Heart right ventricle (tissue), 16 donors: Measurements from ENCODE around the gene PRPS1. TPM values are rescaled to one million over a fixed set of nuclear protein-coding genes. Genes with fewer than 3 reads are reported as not detected.

Experiments used
- ATAC-seq, 8 donors: fragments of 200-7000 bp; cut with Tn5 transposase; one replicate each; pipeline ENCODE4 v1.9.1; 2020; ENCODE audit warnings: mild to moderate bottlenecking in 8 of 8, moderate library complexity in 8 of 8, moderate number of reproducible peaks in 1 of 8
- DNase-seq, 2 donors: peaks; one replicate each; pipeline ENCODE4 v3.0.0-alpha.2; 2020
- H3K27ac ChIP-seq, 10 donors: fragments of 200-600 bp; sonication (generic) in 2 of 10; one replicate each; pipeline versions ENCODE4 v1.5.0 to v1.8.0; 2020 to 2022; ENCODE audit warnings: mild to moderate bottlenecking in 3 of 10
- H3K27me3 ChIP-seq, 7 donors: fragments of 200-600 bp; one replicate each; pipeline ENCODE4 v1.8.0; 2021 to 2022; ENCODE audit warnings: mild to moderate bottlenecking in 2 of 7
- H3K36me3 ChIP-seq, 9 donors: fragments of 200-600 bp; sonication (generic) in 1 of 9; one replicate each; pipeline versions ENCODE4 v1.5.0 to v1.8.0; 2020 to 2022; ENCODE audit warnings: mild to moderate bottlenecking in 2 of 9
- H3K4me1 ChIP-seq, 9 donors: fragments of 200-600 bp; sonication (generic) in 1 of 9; one replicate each; pipeline versions ENCODE4 v1.5.0 to v1.8.0; 2020 to 2022; ENCODE audit warnings: mild to moderate bottlenecking in 4 of 9
- H3K4me3 ChIP-seq, 10 donors: fragments of 200-600 bp; sonication (generic) in 2 of 10; one replicate each; pipeline versions ENCODE4 v1.5.0 to v1.8.0; 2020 to 2022; ENCODE audit warnings: mild to moderate bottlenecking in 7 of 10, moderate library complexity in 2 of 10
- H3K9me3 ChIP-seq, 11 donors: fragments of 200-600 bp in 10 of 11; sonication (generic) in 2 of 11; one replicate each; pipeline versions ENCODE4 v1.5.0 to v1.8.0; 2013 to 2022; ENCODE audit warnings: mild to moderate bottlenecking in 2 of 11, control low read depth in 1 of 11, moderate library complexity in 1 of 11
- CTCF ChIP-seq, 9 donors: fragments of 200-600 bp; sonication (generic) in 2 of 9; IDR thresholded peaks; one replicate each; pipeline versions ENCODE4 v1.5.0 to v1.8.0; 2021 to 2022; ENCODE audit warnings: antibody characterized with exemption in 9 of 9, mild to moderate bottlenecking in 5 of 9, moderate library complexity in 1 of 9
- WGBS, 2 donors: extraction: QIAGEN DNeasy Blood & Tissue Kit; methylation state at CpG; one replicate each; pipeline ENCODE4 v1.1.7; 2013; ENCODE audit warnings: inconsistent platforms in 1 of 2; 5-methylcytosine and 5-hydroxymethylcytosine counted together
- intact Hi-C, 10 donors: fragments of 100-400 bp; cut with DNase I; formaldehyde crosslinking; loops; one replicate each; pipeline versions ENCODE4 v1.11.1 to v1.14.2; 2022
- polyA plus RNA-seq, 2 donors: library from polyadenylated mRNA; stranded (reverse); fragments of 200-250 nt; gene quantifications; one replicate each; pipeline ENCODE4 v1.2.3, GENCODE V29; 2013
- total RNA-seq, 10 donors: library from RNA; stranded (reverse); fragmentation: NEBNext Ultra II Directional in 3 of 10; extraction: Animal tissue kit (Norgen Biotek cat#: 25700) in 3 of 10; gene quantifications; one replicate each; pipeline versions ENCODE4 v1.2.1 to v1.2.4, GENCODE V29; 2021 to 2023
- donor health status: Arrhythmogenic right ventricular cardiomyopathy.
- donor health status: ischemic (EF 13 %, LVEDD 7.1; RV severe dilation, severe dysfunction).
- donor health status: healthy with polysubstance abuse.
- donor health status: DM: no; HTN: yes; CAD: no.
- donor health status: DM: no; HTN: no; CAD: no.
- donor health status: ischemic (EF 25% LVEDD 6.9; RV normal size, moderate dysfunction).
- donor health status: ischemic (EF 25% LVEDD 5.7; RV mildly dilated, moderate dysfunction).
- donor health status: healthy.
- donor health status: DM: yes; HTN: yes; CAD: no.
- donor health status: Ischemic cardiomyopathy.
- donor health status: ischemic (EF 35%, LVEDD 5.7; RV mildly dilated, moderate dysfunction).
- donor health status: nonischemic (EF 11% LVEDD 7.7; RV severe dilation, severe dysfunction).
- donor health status: DM: yes; HTN: yes; CAD: no.
- donor health status: PGD.
- donor health status: ischemic (EF 29% LVEDD 5.4; RV normal size, mild dysfunction).
- donor health status: nonischemic (EF 23%, LVEDD 6.1; RV moderate dilation, normal function).

Gene PRPS1
- total and polyA plus RNA-seq, 12 donors = 4.9 to 31.6 (median 27.0) TPM

- Histone ChIP-seq H3K36me3 (peaks cover 0 to 69% (median 0%) of the 10 kb centered on the region in 9 donors), H3K9me3 (no peaks in the 10 kb centered on the region), H3K27me3 (peaks cover 0 to 12% (median 0%) of the 10 kb centered on the region in 7 donors), H3K4me3 (no peak overlapping the region), H3K27ac (no peak overlapping the region), H3K4me1 (no peaks in the 10 kb centered on the region)
- ATAC-seq (no peak), DNase-seq (no peak)
- no peak for TF ChIP-seq CTCF (IDR thresholded peaks at IDR 0.05)
- WGBS, 2 donors = 99 to 100% methylated on average over 4 of the region's 4 CpGs
- intact Hi-C loops = no loop called here
Observed at GRCh38 chrX:107648332-107648731, 20.0 kb downstream of the PRPS1 start.

- H3K27ac ChIP-seq = peak overlapping the region in 2 of 10 donors; percentile 15 to 41
- TF ChIP-seq CTCF (IDR thresholded peaks at IDR 0.05) = no peak
- H3K27me3 ChIP-seq = peaks cover 0 to 33% (median 0%) of the 10 kb centered on the region in 7 donors
- DNase-seq (peak in 1 of 2 donors; percentile 24), ATAC-seq (peak in 5 of 8 donors; percentile 13 to 79 (median 51))
- H3K9me3 ChIP-seq = no peaks in the 10 kb centered on the region
- peaks cover 0 to 15% (median 0%) of the 10 kb centered on the region in 9 donors for H3K4me1 ChIP-seq
- intact Hi-C loops = loop anchor here in 4 of 10 donors (10.0 kb wide), 1 partner anchor 240 kb away; no protein-coding TSS in a partner anchor
- peaks cover 0 to 12% (median 0%) of the 10 kb centered on the region in 9 donors for H3K36me3 ChIP-seq
- no peak overlapping the region for H3K4me3 ChIP-seq
- 11 to 12% methylated on average over 2 of the region's 2 CpGs for WGBS, 2 donors
Observed at GRCh38 chrX:107654566-107654871, 26.2 kb downstream of the PRPS1 start.

GRCh38 chrX:107654872-107655761 is 26.8 kb downstream of the PRPS1 start:
- peak overlapping the region in 3 of 10 donors; percentile 6 to 41 (median 15) for H3K27ac ChIP-seq
- intact Hi-C loops = loop anchor here in 8 of 10 donors (5.0 to 10.0 kb wide), 3 partner anchors 122 to 240 kb away; partner anchors contain the start of genes NCBP2L (in 3 of the 8) and TSC22D3 (in 3 of the 8)
- peaks cover 0 to 30% (median 0%) of the 10 kb centered on the region in 7 donors for H3K27me3 ChIP-seq
- 22 to 23% methylated on average over 18 to 20 of the region's 22 CpGs for WGBS, 2 donors
- peaks cover 0 to 20% (median 0%) of the 10 kb centered on the region in 9 donors for H3K4me1 ChIP-seq
- DNase-seq = peak; percentile 50 to 53
- peak; percentile 66 to 91 (median 80) for ATAC-seq
- H3K4me3 ChIP-seq = peak overlapping the region in 1 of 10 donors; percentile 18
- no peaks in the 10 kb centered on the region for H3K9me3 ChIP-seq
- TF ChIP-seq CTCF (IDR thresholded peaks at IDR 0.05) = peak; percentile 18 to 79 (median 66)
- peaks cover 0 to 6% (median 0%) of the 10 kb centered on the region in 9 donors for H3K36me3 ChIP-seq

GRCh38 chrX:107656978-107657377 is 28.7 kb downstream of the PRPS1 start:
- H3K4me1 ChIP-seq = peaks cover 0 to 20% (median 0%) of the 10 kb centered on the region in 9 donors
- WGBS, 2 donors = 85 to 88% methylated on average over 5 of the region's 5 CpGs
- DNase-seq (no peak), ATAC-seq (no peak)
- no peaks in the 10 kb centered on the region for H3K36me3 ChIP-seq
- intact Hi-C loops = loop anchor here in 8 of 10 donors (1.0 to 10.0 kb wide), 4 partner anchors 119 to 238 kb away; partner anchors contain the start of genes NCBP2L (in 3 of the 8) and TSC22D3 (in 3 of the 8)
- H3K4me3 ChIP-seq = no peak overlapping the region
- H3K9me3 ChIP-seq = no peaks in the 10 kb centered on the region
- no peak for TF ChIP-seq CTCF (IDR thresholded peaks at IDR 0.05)
- H3K27me3 ChIP-seq = peaks cover 0 to 32% (median 0%) of the 10 kb centered on the region in 7 donors
- no peak overlapping the region for H3K27ac ChIP-seq
